Left renal cortex interstitium (tissue), 4 donors: ENCODE results near the gene WBP2NL. TPM values are rescaled to one million over a fixed set of nuclear protein-coding genes. Genes with fewer than 3 reads are reported as not detected.

ENCODE experiments used
- DNase-seq, 4 donors: peaks; one replicate each; pipeline ENCODE4 v3.0.0-alpha.2; 2013; ENCODE audit warnings: low read depth in 4 of 4, low spot score in 2 of 4, missing footprints in 1 of 4
- polyA plus RNA-seq, 4 donors: library from polyadenylated mRNA; unstranded; fragments of 120-200 nt; gene quantifications; one replicate each; pipeline ENCODE4 v1.2.1, GENCODE V29; 2013; ENCODE audit not compliant: insufficient read length in 4 of 4

Gene WBP2NL
- polyA plus RNA-seq, 4 donors, result 3.2 to 8.0 (median 5.3) TPM

DNA sequence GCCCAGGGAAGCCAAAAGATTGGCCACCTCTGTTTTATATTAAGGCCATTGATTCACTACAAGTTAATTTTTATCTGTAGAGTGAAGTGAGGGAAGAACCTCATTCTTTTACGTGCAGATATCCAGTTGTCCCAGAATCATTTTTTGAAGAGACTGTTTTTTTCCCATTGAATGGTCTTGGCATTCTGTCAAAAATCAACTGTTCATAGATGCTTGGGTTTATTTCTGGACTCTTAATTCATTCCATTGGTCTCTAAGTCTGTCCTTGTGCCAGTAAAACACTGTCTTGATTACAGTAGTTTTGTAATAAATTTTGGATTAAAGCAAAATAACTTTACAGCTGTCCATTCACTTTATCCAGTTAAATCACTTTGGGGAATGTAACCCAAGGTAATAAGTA, 26.8 kb downstream of the WBP2NL start:
- DNase-seq, result no peak

- no peak for DNase-seq
Observed at GRCh38 chr22:42026705-42027104, 28.1 kb downstream of the WBP2NL start.

DNA sequence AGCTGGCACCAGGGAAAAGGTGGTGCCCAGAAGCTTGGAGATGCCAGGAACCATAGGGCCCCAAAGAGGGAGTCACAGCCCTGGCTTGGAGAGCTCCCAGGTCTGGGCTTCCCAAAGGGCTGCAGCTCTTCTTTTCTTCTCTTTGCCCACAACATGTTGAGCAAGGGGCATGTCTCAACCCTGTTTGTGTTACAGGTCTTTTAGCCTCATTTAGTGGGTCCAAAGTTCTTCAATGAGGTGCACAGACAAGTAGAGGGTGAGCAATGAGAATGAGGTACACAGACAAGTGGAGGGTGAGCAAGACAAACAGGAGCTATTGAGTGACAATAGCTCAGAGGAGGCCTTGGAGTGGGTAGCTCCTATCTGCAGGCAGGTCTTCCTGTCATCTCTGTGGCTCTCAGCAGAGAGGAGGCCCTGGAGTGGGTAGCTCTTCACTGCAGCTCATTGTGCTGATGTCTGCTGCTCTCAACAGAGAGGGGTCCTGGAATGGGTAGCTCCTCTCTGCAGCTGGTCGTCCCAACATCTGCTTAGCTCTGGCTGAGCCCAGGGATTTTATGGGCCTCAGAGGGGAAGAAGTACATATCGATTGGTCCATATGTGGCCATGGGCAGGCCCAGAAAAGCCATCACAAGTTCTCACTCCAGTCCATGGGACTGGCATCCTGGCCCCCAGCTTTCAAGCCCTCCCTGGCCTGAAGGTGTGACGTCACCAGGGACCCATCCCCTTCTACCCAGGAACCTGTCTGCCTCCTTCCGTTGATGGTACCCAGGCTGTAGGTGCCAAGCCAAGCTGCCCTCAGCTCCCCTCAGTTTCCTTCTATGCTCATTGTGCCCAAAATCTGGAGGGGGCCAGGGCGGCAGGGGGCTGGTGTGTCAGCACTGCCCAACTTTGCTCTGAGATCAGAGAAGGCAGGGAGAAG, 34.9 kb downstream of the WBP2NL start:
- no peak for DNase-seq

DNA sequence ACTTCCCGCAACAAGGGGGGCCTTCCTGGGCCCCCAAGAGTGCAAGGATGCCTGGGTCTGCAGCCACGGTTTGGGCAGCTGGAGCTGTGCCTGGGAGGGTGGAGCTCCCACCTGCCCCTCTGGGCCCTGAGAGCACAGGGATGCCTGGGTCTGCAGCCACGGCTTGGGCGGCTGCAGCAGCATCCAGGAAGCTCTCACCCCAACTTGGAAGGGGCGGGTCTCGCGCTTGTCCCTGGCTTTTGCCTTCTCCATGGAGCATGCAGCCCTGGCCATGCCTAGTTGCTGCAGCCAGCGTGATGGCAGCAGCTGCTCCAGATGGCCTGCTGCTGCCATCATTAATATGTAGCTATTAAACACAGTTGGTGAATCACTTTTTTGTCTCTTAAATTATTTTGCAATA, 36.7 kb downstream of the WBP2NL start:
- no peak for DNase-seq

DNA sequence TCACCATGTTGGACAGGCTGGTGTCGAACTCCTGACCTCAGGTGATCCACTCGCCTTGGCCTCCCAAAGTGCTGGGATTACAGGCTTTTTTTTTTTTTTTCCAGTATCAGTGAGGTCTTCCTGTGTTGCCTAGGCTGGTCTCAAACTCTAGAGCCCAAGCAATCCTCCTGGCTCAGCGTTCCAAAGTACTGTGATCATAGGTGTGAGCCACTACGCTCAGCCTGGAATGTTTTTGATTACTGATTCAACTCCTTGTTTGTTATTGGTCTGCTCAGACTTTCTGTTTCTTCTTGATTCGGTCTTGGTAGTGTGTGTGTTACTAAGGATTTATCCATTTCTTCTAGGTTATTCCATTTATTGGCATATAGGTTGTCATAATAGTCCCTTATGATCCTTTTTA, 40.7 kb downstream of the WBP2NL start:
- no peak for DNase-seq

- no peak for DNase-seq
Observed at GRCh38 chr22:42041784-42042183, 43.2 kb downstream of the WBP2NL start.

DNA sequence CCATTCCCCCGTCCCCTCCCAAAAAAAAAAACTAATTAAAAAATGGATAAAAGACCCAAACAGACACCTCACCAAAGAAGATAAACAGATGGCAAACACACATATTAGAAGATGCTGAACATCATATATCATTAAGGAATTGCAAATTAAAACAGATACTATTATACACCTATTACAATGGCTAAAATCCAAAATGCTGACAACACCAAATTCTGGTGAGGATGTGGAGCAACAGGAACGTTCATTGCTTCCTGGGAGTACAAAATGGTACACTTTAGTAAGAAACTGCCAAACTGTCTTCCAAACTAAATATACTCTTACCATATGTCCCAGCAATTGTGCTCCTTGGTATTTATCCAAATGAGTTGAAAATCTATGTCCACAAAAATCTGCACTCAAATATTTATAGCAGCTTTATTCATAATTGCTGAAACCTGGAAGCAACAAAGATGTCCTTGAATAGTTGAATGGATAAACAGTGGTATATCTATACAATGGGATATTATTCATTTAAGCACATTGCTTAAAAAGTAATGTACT, 52.1 kb downstream of the WBP2NL start:
- no peak for DNase-seq

GRCh38 chr22:42052765-42053164, 54.2 kb downstream of the WBP2NL start:
- no peak for DNase-seq

DNA sequence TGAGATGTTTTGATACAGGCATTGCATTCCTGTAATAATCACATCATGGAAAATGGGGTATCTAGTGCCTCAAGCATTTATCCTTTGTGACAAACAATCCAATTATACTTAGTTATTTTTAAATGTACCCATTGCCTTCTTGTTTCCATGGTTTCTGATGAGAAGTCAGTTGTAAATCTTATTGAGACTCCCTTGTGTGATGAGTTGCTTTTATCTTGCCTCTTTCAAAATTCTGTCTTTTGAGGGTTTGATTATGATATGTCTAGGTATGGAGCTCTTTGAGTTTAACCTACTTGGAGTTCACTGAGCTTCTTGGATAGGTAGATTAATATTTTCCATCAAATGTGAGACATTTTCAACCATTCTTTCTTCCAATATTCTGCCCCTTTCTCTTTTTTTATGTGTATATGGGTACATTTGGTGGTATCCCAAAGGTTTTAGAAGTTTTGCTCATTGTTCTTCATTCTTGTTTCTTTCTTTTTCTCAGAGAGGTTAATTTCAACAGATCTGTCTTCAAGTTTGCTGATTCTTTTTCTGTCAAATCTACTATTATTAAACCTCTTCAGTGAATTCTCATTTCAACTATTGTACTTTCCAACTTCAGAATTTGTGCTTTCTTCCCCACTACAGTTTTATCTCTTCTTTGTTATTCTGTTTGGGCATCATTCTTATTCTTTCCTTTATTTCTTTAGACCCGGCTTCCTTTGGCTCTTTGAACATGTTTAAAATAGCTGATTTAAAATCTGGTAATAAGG, 58.3 kb downstream of the WBP2NL start:
- DNase-seq, result no peak

GRCh38 chr22:42060489-42060888, 61.9 kb downstream of the WBP2NL start:
- no peak for DNase-seq

GRCh38 chr22:42061041-42061440, 62.5 kb downstream of the WBP2NL start:
- DNase-seq, result no peak

GRCh38 chr22:42062506-42063170, 64.0 kb downstream of the WBP2NL start:
- DNase-seq, result no peak

DNA sequence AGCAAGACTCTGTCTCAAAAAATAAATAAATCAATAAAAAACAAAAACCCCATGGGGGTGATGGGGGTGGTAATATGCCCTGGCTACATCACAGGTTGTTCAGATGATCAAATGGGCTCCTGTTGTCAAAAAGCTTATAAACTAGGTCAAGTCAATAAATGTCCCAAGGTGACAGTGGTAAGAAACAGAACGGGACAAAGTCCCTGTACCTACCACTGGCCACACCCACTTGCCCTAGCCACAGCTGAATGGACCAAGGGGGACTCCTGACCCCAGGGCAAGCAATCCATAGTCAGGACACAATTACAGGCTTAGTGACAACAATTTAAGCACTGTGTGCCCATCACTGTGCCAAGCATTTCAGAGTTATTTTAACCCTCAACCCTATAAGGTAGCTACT, 66.0 kb downstream of the WBP2NL start:
- DNase-seq, result no peak

DNA sequence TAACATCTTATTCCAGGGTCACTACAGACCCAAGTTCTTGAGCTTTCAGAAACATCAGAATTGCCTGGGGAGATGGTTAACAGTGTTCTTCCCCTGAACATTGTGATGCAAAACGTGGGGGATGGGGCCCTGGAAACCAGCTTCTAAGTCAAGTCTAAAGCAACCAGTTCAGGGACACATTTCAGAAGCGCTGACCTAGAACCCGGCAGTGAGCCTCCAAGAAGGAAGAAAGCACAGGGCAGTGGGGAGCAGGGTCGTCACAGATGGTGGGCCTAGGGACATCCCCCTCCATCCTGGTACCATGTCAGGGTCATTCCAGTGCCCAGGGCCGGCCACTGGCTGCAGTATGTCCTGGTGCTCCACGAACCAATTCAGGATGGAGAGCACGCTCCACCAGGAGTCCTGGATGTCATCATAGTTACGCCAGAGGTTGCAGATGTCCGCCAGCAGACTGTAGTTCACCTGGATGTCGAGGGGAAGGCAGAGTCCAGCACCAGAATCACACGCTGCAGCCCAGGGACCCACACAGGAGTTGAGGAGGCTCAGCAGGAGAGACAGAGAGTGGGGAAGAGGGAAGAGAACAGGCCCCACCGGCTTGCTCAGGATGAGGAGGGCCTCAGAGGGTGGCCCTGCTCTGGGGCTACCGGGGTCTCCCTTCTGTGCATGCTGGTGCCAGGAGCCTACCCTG, 67.0 kb downstream of the WBP2NL start:
- no peak for DNase-seq

DNA sequence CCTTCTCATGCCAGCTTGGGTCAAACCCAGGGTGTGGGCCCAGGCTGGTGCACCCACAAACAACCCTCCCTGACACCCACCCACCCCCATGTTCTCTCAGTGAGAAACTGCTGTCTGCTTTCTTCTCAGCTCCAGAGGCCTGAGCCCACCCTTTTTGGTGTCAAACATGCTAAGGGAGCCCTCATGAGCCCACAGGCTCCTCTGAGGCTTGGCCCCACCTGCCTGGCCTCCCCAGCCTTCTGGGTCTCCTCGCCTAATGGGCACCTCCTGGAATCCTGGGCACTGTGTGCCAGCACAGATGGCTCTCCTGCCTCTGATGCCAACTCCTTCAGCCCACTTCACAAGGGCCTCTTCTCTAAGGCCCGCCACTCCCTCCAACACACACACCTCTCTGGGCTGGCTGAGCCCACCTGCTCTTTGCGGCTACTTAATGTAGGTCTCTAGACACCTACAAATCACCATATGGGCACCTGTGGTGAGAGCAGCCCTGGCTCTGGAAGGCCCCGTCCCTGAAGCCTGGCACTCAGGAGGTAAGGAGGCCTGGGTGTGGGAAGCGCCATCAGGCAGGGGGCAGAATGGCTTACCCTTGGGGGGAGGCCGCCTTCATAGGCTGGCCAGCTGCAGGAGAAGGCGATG, 67.7 kb downstream of the WBP2NL start:
- DNase-seq, result no peak

DNA sequence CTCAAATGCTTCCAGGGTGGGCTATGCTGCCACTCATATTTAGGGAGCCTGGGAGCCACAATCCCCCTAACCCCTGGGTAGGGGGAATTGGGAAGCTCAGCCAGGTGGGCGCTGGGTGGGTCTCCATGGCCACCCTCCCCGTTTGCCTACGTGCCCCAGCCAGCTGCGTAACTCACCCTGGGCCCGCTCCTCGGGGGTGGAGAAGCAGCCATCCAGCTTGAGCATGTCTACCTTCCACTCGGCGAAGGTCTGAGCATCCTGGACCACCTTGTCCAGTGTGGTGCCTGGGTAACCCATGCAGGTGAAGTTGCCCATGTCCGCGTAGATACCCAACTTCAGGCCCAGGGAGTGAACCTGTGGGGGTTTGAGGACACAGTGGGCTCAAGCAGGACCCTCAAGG, 68.3 kb downstream of the WBP2NL start:
- no peak for DNase-seq

DNA sequence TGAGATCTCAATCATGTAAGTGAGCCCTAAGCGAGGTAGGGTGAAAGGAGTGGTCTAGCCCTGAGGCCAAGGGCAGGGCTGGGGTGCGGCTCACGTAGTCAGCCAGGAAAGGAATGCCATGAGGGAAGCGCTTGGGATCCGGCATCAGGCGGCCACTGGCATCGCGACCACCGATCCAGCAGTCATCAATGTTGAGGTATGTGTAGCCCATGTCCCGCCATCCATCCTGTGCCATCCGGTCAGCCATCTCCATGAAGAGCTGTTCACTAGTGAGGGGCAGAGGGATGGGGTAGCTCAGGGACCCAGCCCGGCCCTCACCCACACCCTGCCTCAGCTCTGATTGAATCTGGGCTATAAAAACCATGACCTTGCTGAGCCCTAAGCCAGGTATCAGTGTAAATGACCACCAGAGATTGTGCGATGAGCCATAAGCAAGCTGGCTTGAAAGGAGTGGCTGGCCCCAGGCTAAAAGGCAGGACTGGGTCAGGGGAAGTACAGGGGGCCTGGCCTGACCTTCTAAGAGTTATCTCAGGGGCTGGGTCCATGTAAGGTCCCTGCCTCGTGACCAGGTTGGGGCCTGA, 69.2 kb downstream of the WBP2NL start:
- no peak for DNase-seq

DNA sequence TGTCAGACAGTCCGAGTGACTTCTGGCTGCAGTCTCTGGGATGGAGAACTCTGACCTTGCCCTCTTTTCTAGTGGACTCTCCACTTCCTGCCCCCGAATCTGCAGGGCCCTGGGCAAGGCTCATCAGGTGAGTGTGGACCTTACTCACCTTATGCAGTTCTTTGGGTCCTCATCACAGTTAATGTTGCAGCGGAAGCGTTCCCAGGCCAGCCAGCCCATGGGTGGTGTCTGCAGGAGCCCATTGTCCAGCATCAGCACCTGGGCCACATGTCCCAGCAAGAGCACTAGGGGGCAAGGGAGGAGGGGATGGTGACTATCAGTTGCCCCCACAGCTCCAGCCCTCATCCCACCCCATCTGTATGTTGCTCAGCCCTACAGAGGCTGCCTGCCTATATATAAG, 69.7 kb downstream of the WBP2NL start:
- no peak for DNase-seq

GRCh38 chr22:42069801-42070516, 71.4 kb downstream of the WBP2NL start:
- DNase-seq, result peak in 1 of 4 donors; percentile 34
